HEK293 (cell line): ENCODE data around the gene NRROS.

Source experiments
- CTCF ChIA-PET: fragments of 350-600 bp; formaldehyde crosslinking; extraction: SDS; loops from one replicate; lab custom pipeline; 2021; ENCODE audit warnings: antibody characterized with exemption; lab: Yijun Ruan, JAX
- POLR2A ChIA-PET: fragments of 300-600 bp; formaldehyde crosslinking; extraction: SDS; loops from one replicate; lab custom pipeline; 2020; ENCODE audit warnings: antibody characterized with exemption, inconsistent platforms; lab: Yijun Ruan, JAX
- H3K27ac ChIP-seq: fragments of 200-500 bp; sonication (Bioruptor generic); 2 replicates; pipeline ENCODE4 v1.5.1; 2014; ENCODE audit warnings: low read depth, low read length, control low read depth, inconsistent platforms; ENCODE audit errors: extremely low read depth
- H3K36me3 ChIP-seq, 2 experiments: fragments of 200-500 bp in 1 of 2; sonication (Bioruptor generic) in 1 of 2; 1 replicate in 1 of 2; 2 replicates in 1 of 2; pipeline ENCODE4 v1.5.1; 2014 to 2017; ENCODE audit warnings: inconsistent platforms in 2 of 2, low read length in 2 of 2; ENCODE audit not compliant: control insufficient read depth in 2 of 2, insufficient read depth in 1 of 2
- H3K4me1 ChIP-seq: fragments of 200-500 bp; sonication (Bioruptor generic); 2 replicates; pipeline ENCODE4 v1.5.1; 2014; ENCODE audit warnings: mild to moderate bottlenecking, low read length, inconsistent platforms; ENCODE audit not compliant: control insufficient read depth, insufficient read depth
- H3K4me3 ChIP-seq: 2 replicates; pipeline ENCODE4 v1.5.1; 2011; ENCODE audit warnings: low read depth, mild to moderate bottlenecking, control low read depth, low read length, moderate library complexity
- H3K9me3 ChIP-seq: fragments of 200-500 bp; sonication (Bioruptor generic); 2 replicates; pipeline ENCODE4 v1.5.1; 2014; ENCODE audit warnings: low read depth, low read length, inconsistent platforms; ENCODE audit not compliant: control insufficient read depth, insufficient read depth
- GFI1B ChIP-seq: fragments of 450-650 bp; formaldehyde crosslinking; IDR thresholded peaks from 2 replicates; pipeline ENCODE4 v1.5.1; 2016; ENCODE audit warnings: missing biosample characterization, missing genetic modification characterization
- GLI4 ChIP-seq: fragments of 450-650 bp; formaldehyde crosslinking; IDR thresholded peaks from 2 replicates; pipeline ENCODE4 v1.5.1; 2016; ENCODE audit warnings: missing biosample characterization, missing genetic modification characterization
- OVOL3 ChIP-seq: fragments of 450-650 bp; formaldehyde crosslinking; IDR thresholded peaks from 2 replicates; pipeline ENCODE4 v1.5.1; 2016; ENCODE audit warnings: missing biosample characterization, missing genetic modification characterization
- REST ChIP-seq: fragments of 450-650 bp; formaldehyde crosslinking; IDR thresholded peaks from 2 replicates; pipeline ENCODE4 v1.5.1; 2016; ENCODE audit warnings: missing biosample characterization, missing genetic modification characterization
- SALL2 ChIP-seq: fragments of 450-650 bp; formaldehyde crosslinking; IDR thresholded peaks from 2 replicates; pipeline ENCODE4 v1.5.0; 2017; ENCODE audit warnings: missing biosample characterization, mild to moderate bottlenecking, missing genetic modification characterization, borderline replicate concordance
- SP7 ChIP-seq: fragments of 450-650 bp; formaldehyde crosslinking; IDR thresholded peaks from 2 replicates; pipeline ENCODE4 v1.5.1; 2016; ENCODE audit warnings: missing biosample characterization, missing genetic modification characterization
- ZBTB20 ChIP-seq: fragments of 450-650 bp; formaldehyde crosslinking; IDR thresholded peaks from 2 replicates; pipeline ENCODE4 v1.5.1; 2016; ENCODE audit warnings: missing biosample characterization, missing genetic modification characterization
- ZBTB26 ChIP-seq: fragments of 450-650 bp; formaldehyde crosslinking; optimal IDR thresholded peaks from 2 replicates; pipeline ENCODE3; 2016; ENCODE audit warnings: missing biosample characterization, mild to moderate bottlenecking, missing genetic modification characterization
- ZNF174 ChIP-seq: fragments of 450-650 bp; formaldehyde crosslinking; IDR thresholded peaks from 2 replicates; pipeline ENCODE4 v1.5.0; 2017; ENCODE audit warnings: missing biosample characterization, mild to moderate bottlenecking, missing genetic modification characterization
- ZNF202 ChIP-seq: fragments of 450-650 bp; formaldehyde crosslinking; IDR thresholded peaks from 2 replicates; pipeline ENCODE4 v1.5.1; 2016; ENCODE audit warnings: missing biosample characterization, missing genetic modification characterization, borderline replicate concordance
- ZNF221 ChIP-seq: fragments of 450-650 bp; formaldehyde crosslinking; IDR thresholded peaks from 2 replicates; pipeline ENCODE4 v1.5.1; 2017; ENCODE audit warnings: missing biosample characterization, missing genetic modification characterization, borderline replicate concordance
- ZNF24 ChIP-seq: fragments of 450-650 bp; formaldehyde crosslinking; IDR thresholded peaks from 2 replicates; pipeline ENCODE4 v1.5.1; 2016; ENCODE audit warnings: missing biosample characterization, missing genetic modification characterization
- ZNF423 ChIP-seq: fragments of 450-650 bp; formaldehyde crosslinking; IDR thresholded peaks from 2 replicates; pipeline ENCODE4 v1.5.1; 2016; ENCODE audit warnings: missing biosample characterization, missing genetic modification characterization
- ZNF529 ChIP-seq: fragments of 450-650 bp; formaldehyde crosslinking; IDR thresholded peaks from 2 replicates; pipeline ENCODE4 v1.5.1; 2017; ENCODE audit warnings: missing genetic modification characterization, missing biosample characterization; ENCODE audit not compliant: insufficient replicate concordance
- ZNF555 ChIP-seq: fragments of 450-650 bp; formaldehyde crosslinking; conservative IDR thresholded peaks from 2 replicates; pipeline ENCODE4 v1.5.1; 2017; ENCODE audit warnings: missing biosample characterization, mild to moderate bottlenecking, missing genetic modification characterization, inconsistent platforms
- ZNF571 ChIP-seq: fragments of 450-650 bp; formaldehyde crosslinking; IDR thresholded peaks from 2 replicates; pipeline ENCODE4 v1.5.0; 2017; ENCODE audit warnings: missing biosample characterization, missing genetic modification characterization
- ZNF585B ChIP-seq: fragments of 450-650 bp; formaldehyde crosslinking; IDR thresholded peaks from 2 replicates; pipeline ENCODE4 v1.5.1; 2016; ENCODE audit warnings: missing biosample characterization, missing genetic modification characterization
- ZNF654 ChIP-seq: fragments of 450-650 bp; formaldehyde crosslinking; IDR thresholded peaks from 2 replicates; pipeline ENCODE4 v1.5.1; 2016; ENCODE audit warnings: low read depth, missing biosample characterization, missing genetic modification characterization
- ZNF660 ChIP-seq: fragments of 450-650 bp; IDR thresholded peaks from 2 replicates; pipeline ENCODE4 v1.5.1; 2018; ENCODE audit warnings: missing biosample characterization, mild to moderate bottlenecking, missing genetic modification characterization
- ZNF76 ChIP-seq: fragments of 450-650 bp; formaldehyde crosslinking; IDR thresholded peaks from 2 replicates; pipeline ENCODE4; 2016; ENCODE audit warnings: low read depth, missing biosample characterization, missing genetic modification characterization, borderline replicate concordance
- TF ChIP-seq, protein P1 (sequence below): fragments of 450-650 bp; formaldehyde crosslinking; IDR thresholded peaks from 2 replicates; pipeline ENCODE4 v1.5.1; 2016; ENCODE audit warnings: missing biosample characterization, missing genetic modification characterization
- TF ChIP-seq, protein P2 (sequence below): fragments of 450-650 bp; formaldehyde crosslinking; IDR thresholded peaks from 2 replicates; pipeline ENCODE4 v1.5.1; 2017; ENCODE audit warnings: missing biosample characterization, missing genetic modification characterization

The NRROS gene

GRCh38 chr3:196609343-196609775 lies 30.1 kb upstream of the NRROS start (continued):
- TF ChIP-seq, protein P1, sequence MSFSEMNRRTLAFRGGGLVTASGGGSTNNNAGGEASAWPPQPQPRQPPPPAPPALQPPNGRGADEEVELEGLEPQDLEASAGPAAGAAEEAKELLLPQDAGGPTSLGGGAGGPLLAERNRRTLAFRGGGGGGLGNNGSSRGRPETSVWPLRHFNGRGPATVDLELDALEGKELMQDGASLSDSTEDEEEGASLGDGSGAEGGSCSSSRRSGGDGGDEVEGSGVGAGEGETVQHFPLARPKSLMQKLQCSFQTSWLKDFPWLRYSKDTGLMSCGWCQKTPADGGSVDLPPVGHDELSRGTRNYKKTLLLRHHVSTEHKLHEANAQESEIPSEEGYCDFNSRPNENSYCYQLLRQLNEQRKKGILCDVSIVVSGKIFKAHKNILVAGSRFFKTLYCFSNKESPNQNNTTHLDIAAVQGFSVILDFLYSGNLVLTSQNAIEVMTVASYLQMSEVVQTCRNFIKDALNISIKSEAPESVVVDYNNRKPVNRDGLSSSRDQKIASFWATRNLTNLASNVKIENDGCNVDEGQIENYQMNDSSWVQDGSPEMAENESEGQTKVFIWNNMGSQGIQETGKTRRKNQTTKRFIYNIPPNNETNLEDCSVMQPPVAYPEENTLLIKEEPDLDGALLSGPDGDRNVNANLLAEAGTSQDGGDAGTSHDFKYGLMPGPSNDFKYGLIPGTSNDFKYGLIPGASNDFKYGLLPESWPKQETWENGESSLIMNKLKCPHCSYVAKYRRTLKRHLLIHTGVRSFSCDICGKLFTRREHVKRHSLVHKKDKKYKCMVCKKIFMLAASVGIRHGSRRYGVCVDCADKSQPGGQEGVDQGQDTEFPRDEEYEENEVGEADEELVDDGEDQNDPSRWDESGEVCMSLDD (tag by site-specific recombination) = peak; percentile 78
- no peak for TF ChIP-seq ZNF585B (tag by site-specific recombination)
- no peak for TF ChIP-seq ZNF529 (tag by site-specific recombination)
- TF ChIP-seq SALL2 (tag by site-specific recombination) = no peak
- no peak for TF ChIP-seq ZNF174 (tag by site-specific recombination)
- no peak for TF ChIP-seq ZNF555
- TF ChIP-seq ZNF654 (tag by site-specific recombination) = peak; percentile 71
- no peak for TF ChIP-seq ZNF571 (tag by site-specific recombination)
- TF ChIP-seq ZNF24 = no peak
- no peak for TF ChIP-seq SP7
- no peak for TF ChIP-seq ZBTB26 (tag by site-specific recombination)
- 0 out of 2 replicates have a peak, but pooled peaks have one; percentile 52 for TF ChIP-seq ZNF660
- TF ChIP-seq, all 188 proteins: peak for 6

DNA sequence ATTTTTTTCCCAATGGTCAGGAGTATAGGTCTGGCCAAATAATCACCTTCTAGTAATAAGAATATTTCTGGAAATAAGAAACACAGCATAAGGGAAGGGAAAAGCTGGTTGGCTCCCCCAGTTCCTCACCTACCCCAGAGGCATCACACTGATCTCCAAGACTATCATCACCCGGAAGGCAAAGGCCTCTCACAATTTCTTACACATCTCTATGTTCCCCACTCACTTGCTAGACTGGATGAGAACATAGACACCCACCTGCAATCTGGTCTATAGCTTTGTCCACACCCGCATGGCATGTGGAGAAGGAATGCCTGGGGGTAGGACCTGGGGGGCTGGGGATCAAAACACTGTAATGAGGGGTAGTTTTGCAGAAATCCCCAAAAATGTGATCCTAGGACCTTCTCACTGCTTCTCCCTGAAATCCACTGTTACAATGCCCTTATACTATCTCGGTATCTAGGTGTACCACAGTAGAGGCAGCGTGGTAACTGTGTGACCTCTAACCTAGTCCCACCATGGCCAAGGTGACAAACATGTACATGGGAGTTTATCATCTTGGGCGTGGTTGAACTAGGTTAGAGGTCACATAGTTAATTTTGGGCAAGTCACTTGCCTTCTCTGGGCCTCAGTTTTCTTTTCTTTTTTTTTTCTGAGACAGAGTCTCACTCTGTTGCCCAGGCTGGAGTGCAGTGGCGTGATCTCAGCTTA lies 29.5 kb upstream of the NRROS start:
- TF ChIP-seq ZNF571 (tag by site-specific recombination) (no peak), GFI1B (tag by site-specific recombination) (no peak), ZNF423 (tag by site-specific recombination) (no peak), ZNF202 (tag by site-specific recombination) (no peak), OVOL3 (no peak), ZNF76 (tag by site-specific recombination) (no peak), ZBTB20 (tag by site-specific recombination) (no peak), GLI4 (tag by site-specific recombination) (no peak), ZNF221 (tag by site-specific recombination) (no peak), REST (no peak)
- TF ChIP-seq, protein P2, sequence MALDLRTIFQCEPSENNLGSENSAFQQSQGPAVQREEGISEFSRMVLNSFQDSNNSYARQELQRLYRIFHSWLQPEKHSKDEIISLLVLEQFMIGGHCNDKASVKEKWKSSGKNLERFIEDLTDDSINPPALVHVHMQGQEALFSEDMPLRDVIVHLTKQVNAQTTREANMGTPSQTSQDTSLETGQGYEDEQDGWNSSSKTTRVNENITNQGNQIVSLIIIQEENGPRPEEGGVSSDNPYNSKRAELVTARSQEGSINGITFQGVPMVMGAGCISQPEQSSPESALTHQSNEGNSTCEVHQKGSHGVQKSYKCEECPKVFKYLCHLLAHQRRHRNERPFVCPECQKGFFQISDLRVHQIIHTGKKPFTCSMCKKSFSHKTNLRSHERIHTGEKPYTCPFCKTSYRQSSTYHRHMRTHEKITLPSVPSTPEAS (tag by site-specific recombination) = no peak
- no peaks in the 10 kb centered on the region for H3K4me1 ChIP-seq
- H3K27ac ChIP-seq = no peak overlapping the region
- H3K36me3 ChIP-seq = no peaks in the 10 kb centered on the region
- ChIA-PET CTCF (interaction anchor here (0.6 to 2.4 kb wide), 20 partner anchors 13 to 1310 kb away, joined by 3 to 42 read pairs (median 4); no protein-coding TSS in a partner anchor), POLR2A (interaction anchor here (0.6 kb wide), 1 partner anchor 130 kb away, joined by 5 read pairs; the partner anchor contains the start of gene PAK2)
- no peak overlapping the region for H3K4me3 ChIP-seq
- H3K9me3 ChIP-seq = no peaks in the 10 kb centered on the region
